GM21423 (cell line): ENCODE results near the gene RXRA.

Experiments
- ATAC-seq: cut with Tn5 transposase; IDR thresholded peaks from one replicate; pipeline ENCODE4 v1.9.1; 2021; ENCODE audit warnings: mild to moderate bottlenecking, moderate library complexity; ENCODE audit not compliant: unreplicated experiment

RXRA gene

DNA sequence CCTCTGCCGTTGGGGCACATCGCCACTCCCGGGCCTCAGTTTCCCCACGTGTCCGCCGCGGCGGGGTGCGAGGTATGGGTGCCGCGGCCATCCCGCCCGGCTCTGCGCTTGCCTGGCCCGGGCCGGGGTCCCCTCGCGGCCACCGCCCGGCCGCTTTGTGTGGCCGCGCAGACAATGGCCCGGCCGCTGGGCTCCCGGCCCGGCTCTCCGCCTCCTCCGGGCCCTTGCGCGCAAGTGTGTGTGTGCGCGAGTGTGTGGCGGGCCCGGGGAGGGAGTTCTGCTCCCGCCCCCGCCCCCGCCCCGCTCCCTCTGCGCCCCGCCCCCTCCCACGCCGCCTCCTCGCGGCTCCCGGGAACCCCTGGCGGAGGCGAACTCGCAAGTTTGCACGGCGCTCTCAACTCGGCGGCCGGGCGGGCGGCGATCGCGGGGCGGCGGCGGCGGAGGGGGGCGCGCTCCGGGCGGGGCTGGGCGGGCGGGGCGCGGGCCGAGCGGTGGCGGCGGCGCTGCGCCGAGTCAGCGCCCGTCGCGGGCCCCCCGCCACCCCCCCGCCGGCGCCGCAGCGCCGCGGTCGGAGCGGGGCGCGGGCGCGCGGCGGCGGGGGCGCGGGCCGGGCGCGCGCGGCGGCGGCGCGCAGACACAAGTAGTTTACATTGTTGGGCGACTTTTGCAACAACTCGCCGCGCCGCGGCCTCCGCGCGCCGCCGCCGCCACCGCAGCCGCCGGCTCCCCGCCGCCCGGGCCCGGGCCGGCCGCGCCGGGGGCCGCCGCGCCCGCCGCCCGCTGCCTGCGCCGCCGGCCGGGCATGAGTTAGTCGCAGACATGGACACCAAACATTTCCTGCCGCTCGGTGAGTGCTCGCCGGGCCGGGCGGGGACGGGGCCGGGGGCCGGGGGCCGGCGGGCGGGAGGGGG lies at the start of gene RXRA:
Gene RXRA (plus strand): TSS at position 643 of the 911 bp plus-strand sequence. CDS start 177 bp downstream, at position 820.
- ATAC-seq, result peak; percentile 38

DNA sequence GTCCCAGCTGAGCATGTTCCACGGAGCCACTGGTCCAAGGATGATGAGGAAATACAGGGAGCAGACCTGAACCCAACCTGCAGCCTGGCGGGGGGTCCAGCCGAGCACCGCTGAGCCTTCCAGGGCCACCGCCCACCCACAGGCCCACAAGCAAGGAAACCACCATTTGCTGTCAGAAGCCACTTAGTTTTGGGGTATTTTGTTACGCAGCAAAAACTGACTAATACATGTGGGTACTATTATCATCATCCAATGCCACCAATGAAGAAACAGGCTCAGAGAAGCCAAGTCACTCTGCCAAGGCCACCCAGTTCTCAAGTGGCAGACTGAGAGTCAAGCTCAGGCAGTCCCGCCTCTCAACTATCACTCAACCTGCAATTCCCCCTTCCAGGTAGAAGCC lies 48.0 kb upstream of the RXRA start:
- no peak for ATAC-seq

DNA sequence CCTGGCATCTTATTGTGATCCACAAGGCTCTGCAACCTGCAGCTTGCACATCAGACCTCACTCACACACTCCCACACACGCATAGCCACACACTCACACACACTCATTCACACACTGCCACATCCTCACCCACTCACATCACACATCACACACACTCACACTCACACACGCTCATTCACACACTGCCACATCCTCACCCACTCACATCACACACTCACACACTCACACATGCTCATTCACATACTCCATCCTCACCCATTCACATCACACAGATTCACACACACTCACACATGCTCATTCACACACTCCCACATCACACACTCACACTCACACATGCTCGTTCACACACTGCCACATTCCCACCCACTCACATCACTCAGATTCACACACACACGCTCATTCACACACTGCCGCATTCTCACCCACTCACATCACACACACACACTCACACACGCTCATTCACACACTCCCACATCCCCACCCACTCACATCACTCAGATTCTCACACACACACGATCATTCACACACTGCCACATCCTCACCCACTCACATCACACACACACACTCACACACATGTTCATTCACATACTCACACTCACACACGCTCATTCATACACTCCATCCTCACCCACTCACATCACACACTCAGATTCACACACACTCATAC lies 47.1 kb upstream of the RXRA start:
- no peak for ATAC-seq

DNA sequence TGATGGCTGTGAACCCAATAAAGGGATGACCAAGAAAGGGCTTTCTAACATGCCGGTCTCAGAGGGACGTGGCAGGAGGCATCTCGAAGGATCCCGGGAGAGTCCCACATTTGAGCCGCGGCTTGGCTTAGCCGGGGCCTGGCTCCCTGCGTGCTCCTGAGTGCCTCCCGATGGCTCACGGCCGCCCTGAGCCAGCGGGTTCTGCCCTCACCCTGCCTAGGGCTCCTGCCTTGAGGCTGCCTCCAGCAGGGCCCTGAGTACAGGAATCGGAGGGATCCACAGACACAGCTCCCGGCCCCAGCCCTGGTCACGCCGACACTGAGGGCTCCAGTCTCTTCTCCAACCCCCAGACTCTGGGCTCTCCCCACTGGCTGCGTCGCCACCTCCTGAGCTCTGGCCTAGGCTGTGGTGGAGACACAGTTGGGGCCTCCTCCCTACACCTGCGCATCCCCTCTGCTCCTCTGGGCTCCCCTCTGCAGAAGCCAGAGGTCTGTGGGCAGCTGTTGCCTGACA lies 44.1 kb upstream of the RXRA start:
- no peak for ATAC-seq

DNA sequence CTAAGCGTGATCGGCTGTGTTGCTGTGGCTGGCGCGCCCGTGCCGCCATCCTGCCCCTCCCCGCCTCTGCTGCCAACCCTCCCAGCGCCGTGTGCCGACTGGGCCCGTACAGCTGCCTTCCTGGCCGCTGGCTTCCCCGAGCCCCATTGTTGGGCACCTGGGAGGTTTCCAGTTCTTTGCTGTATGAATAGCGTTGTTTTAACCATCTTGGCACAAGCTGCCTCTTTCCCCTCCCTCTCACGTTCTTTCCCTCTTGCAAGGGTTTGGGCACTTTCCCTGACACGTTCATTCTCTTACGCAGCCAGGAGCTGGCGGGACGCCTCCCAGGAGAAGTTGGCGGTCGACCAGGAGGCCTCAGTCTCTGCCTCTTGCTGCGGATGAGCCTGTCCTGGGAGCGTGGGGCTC lies 43.1 kb upstream of the RXRA start:
- no peak for ATAC-seq

DNA sequence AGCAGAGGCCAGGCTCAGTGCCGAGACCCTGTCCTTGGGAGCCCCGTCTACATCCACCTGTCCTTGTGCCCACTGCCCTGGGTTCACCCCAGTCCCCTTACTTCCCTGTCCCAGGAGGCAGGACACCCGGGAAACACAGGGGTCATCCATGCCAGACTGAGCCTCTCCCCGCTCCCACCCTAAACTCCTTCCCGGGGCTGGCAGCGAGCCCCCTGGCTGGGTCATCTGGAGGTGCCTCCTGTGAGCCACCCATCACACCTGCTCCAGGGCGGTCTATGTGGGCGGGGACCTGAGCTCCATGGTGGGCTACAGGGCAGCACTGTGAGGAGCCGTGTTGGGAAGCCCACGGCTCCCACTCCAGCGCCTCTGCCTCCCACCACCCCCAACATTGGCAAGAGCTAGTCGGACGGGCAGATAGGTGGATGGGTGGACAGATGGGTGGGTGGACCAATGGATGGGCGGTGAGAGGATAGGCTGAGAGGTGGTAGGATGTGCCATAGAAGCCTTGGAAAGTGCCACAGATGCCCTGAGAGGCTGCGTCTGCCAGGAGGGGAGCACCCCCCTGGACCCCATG lies 42.5 kb upstream of the RXRA start:
- no peak for ATAC-seq

DNA sequence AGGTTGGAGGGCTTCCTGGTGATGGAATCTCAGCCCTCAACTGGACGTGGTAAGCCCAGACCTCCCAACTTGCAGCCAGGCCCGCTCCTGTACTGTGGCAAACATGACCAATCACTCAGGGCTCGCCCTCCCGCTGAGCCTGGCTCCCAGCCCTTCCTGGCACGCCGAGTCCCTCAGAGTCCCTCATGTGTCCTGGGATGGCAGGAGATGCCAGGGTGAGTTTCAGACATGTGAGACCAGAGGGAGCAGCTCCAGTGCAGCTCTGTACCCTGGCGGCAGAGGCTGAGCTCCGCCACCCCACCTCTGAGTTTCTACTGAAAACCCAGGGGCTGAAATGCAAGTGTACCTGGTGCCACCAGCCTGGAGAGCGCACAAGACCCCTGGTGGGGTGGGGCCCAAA lies 42.0 kb upstream of the RXRA start:
- ATAC-seq, result no peak

DNA sequence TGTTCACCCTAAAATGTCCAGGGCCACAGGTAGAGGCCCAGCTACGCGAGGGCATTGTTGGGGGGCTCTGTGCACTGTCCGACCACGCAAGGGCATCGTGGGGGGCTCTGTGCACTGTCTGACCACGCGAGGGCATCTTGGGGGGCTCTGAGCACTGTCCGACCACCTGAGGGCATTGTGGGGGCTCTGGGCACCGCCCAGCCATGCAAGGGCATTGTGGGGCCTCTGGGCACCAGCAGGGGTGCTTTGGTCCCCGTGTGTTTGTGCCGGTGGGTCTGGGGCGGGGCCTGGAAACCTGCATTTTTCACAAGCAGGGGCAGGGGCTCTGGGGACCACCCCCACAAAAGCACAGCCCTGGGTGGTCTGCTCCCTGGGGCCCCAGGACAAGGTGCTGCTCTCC lies 41.5 kb upstream of the RXRA start:
- ATAC-seq, result no peak

DNA sequence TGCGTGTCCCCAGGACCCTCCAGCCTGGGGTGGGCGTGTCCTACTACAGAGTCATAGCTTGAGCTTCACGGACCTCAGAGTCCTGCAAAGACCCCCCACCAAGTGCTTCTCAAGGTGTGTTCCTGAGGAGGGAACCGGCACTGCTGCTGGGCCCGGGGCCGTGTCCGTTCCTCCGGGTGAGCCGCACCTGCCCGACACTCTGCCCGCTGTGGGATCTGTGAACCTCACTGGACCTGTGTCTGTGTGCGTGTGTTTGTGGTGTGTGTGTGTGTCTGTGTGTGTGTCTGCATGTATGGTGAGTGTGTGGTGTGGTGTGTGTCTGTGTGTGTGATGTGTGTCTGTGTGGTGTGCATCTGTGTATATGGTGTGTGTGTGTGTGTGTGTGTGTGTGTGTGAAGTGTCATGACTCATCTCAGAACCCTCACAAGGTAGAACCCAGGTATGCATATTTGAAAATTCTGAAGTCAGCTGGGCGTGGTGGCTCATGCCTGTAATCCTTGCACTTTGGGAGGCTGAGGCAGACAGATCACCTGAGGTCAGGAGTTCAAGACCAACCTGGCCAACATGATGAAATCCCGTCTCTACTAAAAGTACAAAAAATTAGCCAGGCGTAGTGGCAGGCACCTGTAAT lies 40.9 kb upstream of the RXRA start:
- no peak for ATAC-seq

DNA sequence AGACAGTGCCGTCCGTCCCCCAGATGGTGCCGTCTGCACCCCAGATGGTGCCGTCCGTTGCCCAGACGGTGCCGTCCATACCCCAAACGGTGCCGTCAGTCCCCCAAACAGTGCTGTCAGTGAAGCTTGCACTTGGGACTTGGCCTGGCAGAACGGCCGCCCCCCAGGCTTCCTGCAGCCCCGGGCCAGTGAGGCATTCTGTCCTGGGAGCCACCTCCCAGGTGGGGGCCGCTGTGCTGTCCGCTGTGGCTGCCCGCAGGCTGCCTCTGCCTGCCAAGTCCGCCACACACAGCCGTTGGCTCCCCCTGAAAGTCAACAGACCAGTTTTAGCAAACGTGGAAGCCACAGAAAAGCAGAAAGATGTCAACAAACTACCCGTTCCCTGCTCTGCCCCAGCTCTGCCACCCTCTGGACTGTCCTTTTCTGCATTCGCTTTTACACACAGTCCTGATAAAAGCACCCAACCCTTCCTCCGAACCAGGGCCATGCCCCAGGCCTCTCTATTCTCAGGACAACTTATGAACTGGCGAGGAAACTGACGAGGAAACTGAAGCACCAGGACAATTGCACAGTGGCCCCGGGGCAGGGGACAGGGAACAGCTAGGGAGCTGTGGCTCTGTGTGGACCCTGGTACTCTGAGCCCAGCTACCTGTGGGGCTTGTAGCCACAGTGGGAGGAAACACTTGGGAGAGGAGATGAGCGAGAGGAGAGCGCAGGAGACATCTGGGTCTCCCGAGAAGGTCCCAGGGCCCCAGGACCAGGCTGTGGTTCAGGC lies 39.6 kb upstream of the RXRA start:
- no peak for ATAC-seq

DNA sequence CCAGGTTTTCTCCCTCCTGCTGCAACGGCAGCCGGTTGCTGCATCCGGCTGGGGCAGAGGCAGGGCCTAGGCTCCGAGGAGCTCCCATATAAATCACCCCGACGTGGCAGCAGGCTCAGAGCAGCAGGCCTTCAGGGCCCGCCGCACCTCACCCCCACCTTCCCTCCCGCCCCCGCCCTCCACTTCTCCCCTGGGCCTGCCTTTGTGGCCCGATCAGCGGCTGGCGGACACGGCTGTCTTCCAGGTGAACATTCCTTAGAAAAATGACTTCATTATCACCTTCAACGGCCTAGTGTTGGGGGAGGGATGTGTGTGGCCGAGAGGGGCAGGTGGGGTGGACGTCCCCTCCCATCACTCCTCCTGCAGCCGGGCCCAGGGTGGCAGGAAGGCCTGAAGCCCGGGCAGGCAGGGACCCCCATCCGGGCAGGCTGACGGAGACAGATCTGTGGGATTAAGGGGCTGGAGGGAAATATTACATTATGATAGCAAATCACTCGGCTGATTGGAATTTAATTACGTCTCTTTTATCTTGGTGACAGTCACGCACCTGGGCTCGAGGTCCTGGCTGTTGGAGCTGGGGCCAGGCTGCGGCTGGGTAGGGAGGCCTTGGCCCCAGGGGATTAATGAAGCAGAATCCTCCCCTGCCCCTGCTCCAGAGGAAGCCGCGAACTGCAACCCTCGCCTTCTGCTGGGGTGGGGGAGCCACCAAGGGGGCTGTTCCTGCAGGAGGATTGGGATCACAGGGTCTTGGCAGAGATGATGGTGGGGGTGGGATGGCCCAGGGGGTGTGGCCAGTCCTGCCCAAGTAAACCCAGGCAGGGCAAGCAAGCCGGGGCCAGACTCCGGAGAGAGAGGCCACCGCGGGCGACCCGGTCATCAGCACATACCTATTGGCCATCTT lies 38.4 kb upstream of the RXRA start:
- no peak for ATAC-seq

DNA sequence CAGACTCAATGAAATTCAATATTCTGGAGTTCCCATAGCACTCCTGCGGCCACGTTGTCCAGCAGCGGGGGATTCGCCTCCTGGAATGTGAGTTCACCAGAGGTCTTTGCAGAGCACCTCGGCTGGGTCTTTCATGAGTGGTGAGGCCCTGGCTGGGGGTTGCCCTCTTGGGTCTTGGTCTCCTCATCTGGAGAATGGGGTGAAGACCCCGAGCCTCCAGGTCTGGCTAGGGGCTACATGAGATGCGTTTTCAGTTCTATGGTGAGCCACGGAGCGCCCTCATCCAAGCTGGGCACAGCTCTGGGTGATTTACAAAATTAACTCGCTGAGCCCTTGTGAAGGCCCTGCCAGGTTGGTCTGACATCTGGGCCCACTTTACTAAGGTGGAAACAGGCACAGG lies 37.5 kb upstream of the RXRA start:
- no peak for ATAC-seq

DNA sequence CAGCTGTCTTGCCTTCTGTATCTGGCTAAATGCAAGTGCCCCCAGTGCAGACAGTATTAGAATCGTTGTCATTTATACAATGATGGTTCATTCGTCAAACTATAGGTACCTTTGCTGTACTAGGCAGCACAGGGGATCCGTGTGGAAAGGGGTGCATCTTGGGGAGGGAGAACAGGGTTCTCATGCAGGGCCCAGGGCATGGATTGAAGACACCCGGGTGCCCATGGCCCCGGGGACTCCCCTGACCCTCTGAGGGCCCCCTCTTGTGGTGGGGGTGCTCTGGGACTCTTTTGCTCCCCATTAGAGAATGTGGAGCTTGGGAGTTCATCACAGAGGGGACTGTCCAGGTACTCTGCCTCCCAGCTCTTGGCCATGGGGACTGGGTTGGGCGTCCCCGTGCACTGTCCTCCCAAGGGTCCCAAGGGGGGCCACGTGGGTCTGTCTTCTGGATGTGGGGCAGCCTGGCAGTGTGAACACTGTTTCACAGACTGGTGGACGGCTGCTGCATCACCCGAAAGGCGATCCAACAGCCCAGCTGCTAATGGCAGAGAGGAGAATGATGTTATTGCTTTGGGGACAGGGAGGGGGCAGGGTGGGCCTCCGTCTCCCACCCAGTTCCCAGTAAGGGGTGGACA lies 36.9 kb upstream of the RXRA start:
- ATAC-seq, result no peak

DNA sequence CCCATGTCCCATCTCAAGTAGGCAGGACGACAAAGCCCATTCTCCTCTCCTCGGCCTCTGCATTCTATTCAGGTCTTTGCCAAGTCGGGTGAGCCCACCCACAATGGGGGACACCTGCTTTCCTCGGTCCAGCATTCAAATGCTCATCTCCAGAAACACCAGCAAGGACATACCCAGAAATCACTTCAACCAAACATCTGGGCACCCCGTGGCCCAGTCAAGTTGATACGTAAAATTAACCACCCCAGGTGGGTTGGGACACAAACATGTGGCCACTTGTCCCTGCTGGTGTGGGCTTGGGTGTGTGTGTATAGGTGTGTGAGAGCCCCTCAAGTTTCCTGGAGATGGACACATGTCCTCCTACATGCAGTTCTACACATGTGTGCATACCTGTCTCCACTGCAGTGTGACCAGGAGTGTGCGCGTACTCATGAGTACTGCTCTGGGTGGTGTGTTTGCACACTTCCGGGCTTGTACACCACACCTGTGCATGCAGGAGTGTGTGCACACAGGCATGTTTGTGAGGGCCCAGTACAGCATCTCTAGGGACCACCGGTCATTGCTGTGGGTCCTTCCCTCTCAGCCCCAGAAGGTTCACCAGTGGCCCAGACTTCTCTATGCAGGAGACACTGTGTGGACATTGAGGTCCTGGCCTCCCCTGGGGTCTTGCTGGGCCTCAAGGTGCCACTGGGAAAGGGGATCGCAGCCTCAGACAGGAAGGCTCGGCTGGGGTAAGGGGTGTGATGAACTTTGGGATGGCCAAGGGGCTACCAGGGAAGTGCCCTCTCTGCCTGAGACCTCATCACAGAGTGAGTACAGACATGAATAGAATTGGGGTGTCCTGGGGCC lies 35.4 kb upstream of the RXRA start:
- no peak for ATAC-seq

DNA sequence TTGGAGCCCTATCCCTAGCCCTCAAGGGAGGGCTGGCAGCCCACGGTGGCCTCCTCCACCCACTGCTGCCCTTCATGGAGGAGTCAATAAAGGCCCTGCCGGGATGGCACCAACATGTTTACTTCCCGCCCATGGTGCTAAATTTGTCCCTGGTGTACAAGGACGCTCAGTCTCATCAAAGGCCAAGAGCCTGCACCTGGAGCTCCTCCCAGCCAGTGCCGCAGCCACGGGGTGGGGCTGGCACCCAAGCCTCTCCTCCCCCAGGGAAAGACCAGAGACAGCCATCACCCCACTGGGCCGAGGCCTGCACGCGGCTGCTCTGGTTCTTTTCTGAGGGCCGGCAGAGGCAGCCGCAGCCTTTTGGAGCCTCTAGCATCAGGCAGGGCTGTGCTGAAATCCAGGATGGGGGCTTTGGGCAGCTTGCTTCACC lies 34.8 kb upstream of the RXRA start:
- no peak for ATAC-seq

DNA sequence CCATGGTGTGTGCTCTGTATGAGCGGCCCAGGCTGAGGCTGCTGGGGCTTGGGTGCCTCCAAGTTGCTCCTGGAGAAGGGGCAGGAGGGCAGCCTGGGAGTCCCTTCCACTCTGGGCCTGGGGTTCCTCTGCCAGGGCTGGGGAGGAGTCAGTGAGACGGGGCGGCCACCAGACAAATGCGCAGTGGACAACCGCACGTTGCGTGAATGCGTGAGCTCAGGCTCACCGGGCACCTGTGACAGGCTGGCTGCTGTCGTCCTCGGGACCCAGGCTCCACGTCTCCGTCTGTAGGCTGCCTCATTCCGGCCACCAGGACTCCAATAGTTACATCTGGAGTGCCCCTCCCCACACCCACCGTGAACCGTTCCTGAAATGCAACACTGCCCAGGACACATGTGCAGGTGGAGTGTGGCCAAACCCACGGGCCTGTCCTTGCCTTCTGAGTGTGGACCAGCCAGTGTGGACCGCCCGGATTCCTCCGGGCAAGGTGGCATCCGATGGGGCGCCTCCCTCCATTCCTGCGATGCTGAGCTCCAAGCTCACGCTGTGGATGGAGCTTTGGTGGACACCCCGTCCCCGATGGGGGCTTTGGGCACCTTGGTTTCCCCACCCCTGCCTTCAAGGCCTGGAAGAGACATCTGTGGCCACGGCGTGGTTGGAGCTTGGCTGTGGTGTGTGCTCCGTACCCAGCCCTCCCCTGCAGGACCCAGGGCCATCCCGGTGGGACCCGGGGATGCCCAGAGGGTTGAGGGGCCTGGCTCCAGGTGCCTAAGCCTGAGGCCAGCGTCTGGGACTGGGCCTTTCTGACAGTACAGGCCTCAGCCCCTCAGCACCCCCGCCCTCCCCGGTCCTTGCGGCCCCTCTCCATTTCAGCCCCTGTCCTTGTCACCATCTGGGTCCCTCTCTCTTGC lies 34.0 kb upstream of the RXRA start:
- ATAC-seq, result no peak

DNA sequence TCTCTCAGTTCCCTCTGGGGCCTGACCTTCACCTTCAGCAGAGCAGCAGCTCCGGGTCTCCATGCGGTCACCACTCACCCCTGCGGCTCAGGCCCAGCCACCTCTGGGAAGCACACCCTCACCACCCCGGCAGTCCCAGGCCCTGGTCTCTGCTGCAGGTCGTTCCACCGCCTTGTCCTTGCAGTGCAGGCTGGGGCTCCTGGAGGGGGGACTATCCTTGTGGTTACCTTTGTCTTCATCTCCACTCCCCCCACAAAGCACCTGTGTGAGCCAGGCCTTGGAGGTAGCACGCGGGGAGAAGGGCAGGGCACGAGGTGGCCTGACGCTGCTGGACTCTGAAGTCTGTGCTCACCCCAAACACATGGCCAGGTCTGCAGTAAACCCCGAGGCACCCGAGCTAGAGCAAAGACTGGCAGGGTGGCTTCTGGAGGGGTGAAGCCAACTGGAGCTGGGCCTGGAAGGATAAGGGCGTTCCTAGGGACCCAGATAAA lies 33.2 kb upstream of the RXRA start:
- no peak for ATAC-seq
